Measurements from ENCODE around the gene CLSTN2.

Gene CLSTN2

GRCh38 chr3:140233702-140234101 is 298.7 kb downstream of the CLSTN2 start:
- Histone ChIP-seq H3K27me3 (ENCODE audit: control insufficient read depth, insufficient read depth, low read length) (peaks cover 5% of the 10 kb centered on the region), H3K4me2 (ENCODE audit: low read length) (no peak overlapping the region), H3K4me3 (ENCODE audit: low read length) (no peak overlapping the region), H3K4me1 (ENCODE audit: control insufficient read depth, insufficient read depth, low read length) (no peaks in the 10 kb centered on the region), H3K36me3 (ENCODE audit: insufficient read depth, low read length) (no peaks in the 10 kb centered on the region), H3K9ac (ENCODE audit: low read depth, low read length) (no peak overlapping the region), H3K9me3 (replicated peaks; ENCODE audit: low read length) (peaks cover 2% of the 10 kb centered on the region)

- Histone ChIP-seq H3K9me3 (replicated peaks; ENCODE audit: low read length) (peaks cover 2% of the 10 kb centered on the region), H3K27me3 (ENCODE audit: control insufficient read depth, insufficient read depth, low read length) (peaks cover 5% of the 10 kb centered on the region), H3K36me3 (ENCODE audit: insufficient read depth, low read length) (no peaks in the 10 kb centered on the region), H3K4me3 (ENCODE audit: low read length) (no peak overlapping the region), H3K4me2 (ENCODE audit: low read length) (no peak overlapping the region), H3K4me1 (ENCODE audit: control insufficient read depth, insufficient read depth, low read length) (no peaks in the 10 kb centered on the region), H3K9ac (ENCODE audit: low read depth, low read length) (no peak overlapping the region)
Observed at GRCh38 chr3:140234256-140234655, 299.3 kb downstream of the CLSTN2 start.

- Histone ChIP-seq H3K9ac (ENCODE audit: low read depth, low read length) (no peak overlapping the region), H3K36me3 (ENCODE audit: insufficient read depth, low read length) (no peaks in the 10 kb centered on the region), H3K4me2 (ENCODE audit: low read length) (no peak overlapping the region), H3K4me3 (ENCODE audit: low read length) (no peak overlapping the region), H3K27me3 (ENCODE audit: control insufficient read depth, insufficient read depth, low read length) (peaks cover 5% of the 10 kb centered on the region), H3K9me3 (replicated peaks; ENCODE audit: low read length) (peaks cover 2% of the 10 kb centered on the region), H3K4me1 (ENCODE audit: control insufficient read depth, insufficient read depth, low read length) (no peaks in the 10 kb centered on the region)
Observed at GRCh38 chr3:140236836-140237501, 302.0 kb downstream of the CLSTN2 start.

GRCh38 chr3:140238646-140239314 is 303.8 kb downstream of the CLSTN2 start:
- Histone ChIP-seq H3K4me2 (ENCODE audit: low read length) (no peak overlapping the region), H3K9me3 (replicated peaks; ENCODE audit: low read length) (peaks cover 2% of the 10 kb centered on the region), H3K4me3 (ENCODE audit: low read length) (no peak overlapping the region), H3K4me1 (ENCODE audit: control insufficient read depth, insufficient read depth, low read length) (peaks cover 7% of the 10 kb centered on the region), H3K27me3 (ENCODE audit: control insufficient read depth, insufficient read depth, low read length) (no peaks in the 10 kb centered on the region), H3K36me3 (ENCODE audit: insufficient read depth, low read length) (no peaks in the 10 kb centered on the region), H3K9ac (ENCODE audit: low read depth, low read length) (no peak overlapping the region)

GRCh38 chr3:140242818-140243276 is 307.9 kb downstream of the CLSTN2 start:
- H3K27me3 ChIP-seq (ENCODE audit: control insufficient read depth, insufficient read depth, low read length), result no peaks in the 10 kb centered on the region
- H3K4me3 ChIP-seq (ENCODE audit: low read length), result no peak overlapping the region
- no peak overlapping the region for H3K9ac ChIP-seq (ENCODE audit: low read depth, low read length)
- H3K36me3 ChIP-seq (ENCODE audit: insufficient read depth, low read length), result no peaks in the 10 kb centered on the region
- H3K4me2 ChIP-seq (ENCODE audit: low read length), result no peak overlapping the region
- peaks cover 16% of the 10 kb centered on the region for H3K4me1 ChIP-seq (ENCODE audit: control insufficient read depth, insufficient read depth, low read length)
- no peaks in the 10 kb centered on the region for H3K9me3 ChIP-seq (replicated peaks; ENCODE audit: low read length)

- H3K36me3 ChIP-seq (ENCODE audit: insufficient read depth, low read length), result no peaks in the 10 kb centered on the region
- no peaks in the 10 kb centered on the region for H3K9me3 ChIP-seq (replicated peaks; ENCODE audit: low read length)
- H3K27me3 ChIP-seq (ENCODE audit: control insufficient read depth, insufficient read depth, low read length), result no peaks in the 10 kb centered on the region
- no peak overlapping the region for H3K9ac ChIP-seq (ENCODE audit: low read depth, low read length)
- no peak overlapping the region for H3K4me3 ChIP-seq (ENCODE audit: low read length)
- no peak overlapping the region for H3K4me2 ChIP-seq (ENCODE audit: low read length)
- peaks cover 16% of the 10 kb centered on the region for H3K4me1 ChIP-seq (ENCODE audit: control insufficient read depth, insufficient read depth, low read length)
Observed at GRCh38 chr3:140243575-140243974, 308.6 kb downstream of the CLSTN2 start.

- Histone ChIP-seq H3K4me1 (ENCODE audit: control insufficient read depth, insufficient read depth, low read length) (peaks cover 16% of the 10 kb centered on the region), H3K36me3 (ENCODE audit: insufficient read depth, low read length) (no peaks in the 10 kb centered on the region), H3K9me3 (replicated peaks; ENCODE audit: low read length) (no peaks in the 10 kb centered on the region), H3K4me3 (ENCODE audit: low read length) (no peak overlapping the region), H3K9ac (ENCODE audit: low read depth, low read length) (no peak overlapping the region), H3K27me3 (ENCODE audit: control insufficient read depth, insufficient read depth, low read length) (no peaks in the 10 kb centered on the region), H3K4me2 (ENCODE audit: low read length) (no peak overlapping the region)
Observed at GRCh38 chr3:140244893-140245292, 309.9 kb downstream of the CLSTN2 start.

GRCh38 chr3:140246578-140246977 is 311.6 kb downstream of the CLSTN2 start:
- peaks cover 16% of the 10 kb centered on the region for H3K4me1 ChIP-seq (ENCODE audit: control insufficient read depth, insufficient read depth, low read length)
- no peak overlapping the region for H3K4me2 ChIP-seq (ENCODE audit: low read length)
- H3K36me3 ChIP-seq (ENCODE audit: insufficient read depth, low read length), result no peaks in the 10 kb centered on the region
- H3K9ac ChIP-seq (ENCODE audit: low read depth, low read length), result no peak overlapping the region
- no peaks in the 10 kb centered on the region for H3K27me3 ChIP-seq (ENCODE audit: control insufficient read depth, insufficient read depth, low read length)
- H3K4me3 ChIP-seq (ENCODE audit: low read length), result no peak overlapping the region
- no peaks in the 10 kb centered on the region for H3K9me3 ChIP-seq (replicated peaks; ENCODE audit: low read length)

- Histone ChIP-seq H3K4me1 (ENCODE audit: control insufficient read depth, insufficient read depth, low read length) (peaks cover 15% of the 10 kb centered on the region), H3K9me3 (replicated peaks; ENCODE audit: low read length) (no peaks in the 10 kb centered on the region), H3K4me3 (ENCODE audit: low read length) (no peak overlapping the region)
Observed at GRCh38 chr3:140247775-140248174, 312.8 kb downstream of the CLSTN2 start.

GRCh38 chr3:140249188-140249587 is 314.2 kb downstream of the CLSTN2 start:
- Histone ChIP-seq H3K4me1 (ENCODE audit: control insufficient read depth, insufficient read depth, low read length) (peaks cover 9% of the 10 kb centered on the region), H3K4me2 (ENCODE audit: low read length) (no peak overlapping the region), H3K9me3 (replicated peaks; ENCODE audit: low read length) (no peaks in the 10 kb centered on the region), H3K9ac (ENCODE audit: low read depth, low read length) (no peak overlapping the region), H3K4me3 (ENCODE audit: low read length) (no peak overlapping the region), H3K36me3 (ENCODE audit: insufficient read depth, low read length) (no peaks in the 10 kb centered on the region), H3K27me3 (ENCODE audit: control insufficient read depth, insufficient read depth, low read length) (no peaks in the 10 kb centered on the region)

More at GRCh38 chr3:140247775-140248174, 312.8 kb downstream of the CLSTN2 start:
- H3K4me2 ChIP-seq (ENCODE audit: low read length), result no peak overlapping the region
- H3K36me3 ChIP-seq (ENCODE audit: insufficient read depth, low read length), result no peaks in the 10 kb centered on the region
- no peak overlapping the region for H3K9ac ChIP-seq (ENCODE audit: low read depth, low read length)
- no peaks in the 10 kb centered on the region for H3K27me3 ChIP-seq (ENCODE audit: control insufficient read depth, insufficient read depth, low read length)

- Histone ChIP-seq H3K27me3 (ENCODE audit: control insufficient read depth, insufficient read depth, low read length) (no peaks in the 10 kb centered on the region), H3K9me3 (replicated peaks; ENCODE audit: low read length) (no peaks in the 10 kb centered on the region), H3K9ac (ENCODE audit: low read depth, low read length) (no peak overlapping the region), H3K36me3 (ENCODE audit: insufficient read depth, low read length) (no peaks in the 10 kb centered on the region), H3K4me3 (ENCODE audit: low read length) (no peak overlapping the region), H3K4me2 (ENCODE audit: low read length) (no peak overlapping the region), H3K4me1 (ENCODE audit: control insufficient read depth, insufficient read depth, low read length) (peaks cover 4% of the 10 kb centered on the region)
Observed at GRCh38 chr3:140250010-140250855, 315.2 kb downstream of the CLSTN2 start.
